Measurements from ENCODE around the gene SPINK2. TPM values are rescaled to one million over a fixed set of nuclear protein-coding genes. Genes with fewer than 3 reads are reported as not detected.

The SPINK2 gene
- total and polyA plus RNA-seq, 2 of the 13 experiments (the other 11 are each of a cell fraction or from before 2014, with no cell fraction given), result not detected

GRCh38 chr4:56788081-56788480 lies 33.4 kb downstream of the SPINK2 start:
- no peaks in the 10 kb centered on the region for H3K9me3 ChIP-seq (ENCODE audit: low read length)
- no peak overlapping the region for H3K4me2 ChIP-seq (ENCODE audit: low read depth, low read length)
- H3K79me2 ChIP-seq (ENCODE audit: insufficient read depth, low read length), result no peaks in the 10 kb centered on the region
- TF ChIP-seq ZNF501 (CRISPR knock-in tag; IDR thresholded peaks at IDR 0.05), result no peak
- TF ChIP-seq ZNF207 (IDR thresholded peaks at IDR 0.05; ENCODE audit: borderline replicate concordance), result no peak
- in situ Hi-C loops (cut with HindIII; ENCODE audit: extremely low pct_ligation_motif_present, low pct_unique_long_range_greater_than_20kb) (no loop called here), intact Hi-C loops (cut with micrococcal nuclease; ENCODE audit: unreplicated experiment) (no loop called here)
- H4K20me1 ChIP-seq (ENCODE audit: insufficient read depth, low read length), result no peaks in the 10 kb centered on the region
- peaks cover 0 to 5% of the 10 kb centered on the region in 2 experiments; a peak in 2 of 5 replicates for H3K27me3 ChIP-seq (ENCODE audit: control insufficient read depth in 1 of 2, insufficient read depth in 2 of 2, low read length in 2 of 2)
- 34% methylated on average over 7 of the region's 7 CpGs for WGBS (ENCODE audit: low lambda C conversion rate)
- H2AFZ ChIP-seq (ENCODE audit: low read length), result no peak overlapping the region
- H3K9ac ChIP-seq (ENCODE audit: insufficient read depth, low read depth, low read length), result no peak overlapping the region
- no peak for FAIRE-seq
- H3K4me1 ChIP-seq (ENCODE audit: insufficient read depth, low read length), result no peaks in the 10 kb centered on the region
- CTCF ChIA-PET (ENCODE audit: low intra/inter-chr PET ratio, low total read pairs), result no interaction called here
- H3K36me3 ChIP-seq (replicated peaks in 1 of 2; ENCODE audit: control insufficient read depth in 1 of 2, insufficient read depth in 2 of 2, low read length in 2 of 2), result no peaks in the 10 kb centered on the region
- BruUV-seq (replicated peaks), result no TSS peak
- H3K4me3 ChIP-seq (replicated peaks in 1 of 3; ENCODE audit: insufficient read depth in 1 of 3, low read depth in 2 of 3, low read length in 3 of 3), result no peak overlapping the region
- no peak overlapping the region for H3K27ac ChIP-seq (ENCODE audit: extremely low read length, insufficient read depth, low read length)
- no peak for DNase-seq (ENCODE audit: low spot score)
- ATAC-seq, result no peak
- POLR2A ChIA-PET, result no interaction called here

GRCh38 chr4:56787380-56787779 lies 34.1 kb downstream of the SPINK2 start:
- FAIRE-seq (no peak), DNase-seq (ENCODE audit: low spot score) (no peak)
- in situ Hi-C loops (cut with HindIII; ENCODE audit: extremely low pct_ligation_motif_present, low pct_unique_long_range_greater_than_20kb), result no loop called here

More at GRCh38 chr4:56787380-56787779, 34.1 kb downstream of the SPINK2 start:
- 26% methylated on average over 6 of the region's 6 CpGs for WGBS (ENCODE audit: low lambda C conversion rate)
- ChIA-PET POLR2A (no interaction called here), CTCF (ENCODE audit: low intra/inter-chr PET ratio, low total read pairs) (no interaction called here)
- H3K79me2 ChIP-seq (ENCODE audit: insufficient read depth, low read length), result no peaks in the 10 kb centered on the region
- ATAC-seq, result peak; percentile 45; the same call in 2 of the 3 replicates
- H3K4me1 ChIP-seq (ENCODE audit: insufficient read depth, low read length), result peaks cover 5% of the 10 kb centered on the region
- TF ChIP-seq TEAD2 (CRISPR knock-in tag; IDR thresholded peaks at IDR 0.05) (no peak), PRPF4 (IDR thresholded peaks at IDR 0.05; ENCODE audit: low read depth, low read length, poor library complexity, severe bottlenecking) (no peak), ZNF282 (IDR thresholded peaks at IDR 0.05; ENCODE audit: partially characterized antibody) (no peak), ARHGAP35 (CRISPR knock-in tag; IDR thresholded peaks at IDR 0.05; ENCODE audit: borderline replicate concordance) (no peak), E2F1 (CRISPR knock-in tag; IDR thresholded peaks at IDR 0.05) (no peak)
- H3K27ac ChIP-seq (ENCODE audit: extremely low read length, insufficient read depth, low read length), result no peak overlapping the region
- no TSS peak for BruUV-seq (replicated peaks)
- H2AFZ ChIP-seq (ENCODE audit: low read length), result no peak overlapping the region
- peaks cover 0 to 5% of the 10 kb centered on the region in 2 experiments; a peak in 2 of 5 replicates for H3K27me3 ChIP-seq (ENCODE audit: control insufficient read depth in 1 of 2, insufficient read depth in 2 of 2, low read length in 2 of 2)
- intact Hi-C loops (cut with micrococcal nuclease; ENCODE audit: unreplicated experiment), result no loop called here
- H4K20me1 ChIP-seq (ENCODE audit: insufficient read depth, low read length), result no peaks in the 10 kb centered on the region
- no peak overlapping the region for H3K9ac ChIP-seq (ENCODE audit: insufficient read depth, low read depth, low read length)
- no peak overlapping the region for H3K4me3 ChIP-seq (replicated peaks in 1 of 3; ENCODE audit: insufficient read depth in 1 of 3, low read depth in 2 of 3, low read length in 3 of 3)
- no peak overlapping the region for H3K4me2 ChIP-seq (ENCODE audit: low read depth, low read length)
- no peaks in the 10 kb centered on the region for H3K36me3 ChIP-seq (replicated peaks in 1 of 2; ENCODE audit: control insufficient read depth in 1 of 2, insufficient read depth in 2 of 2, low read length in 2 of 2)
- no peaks in the 10 kb centered on the region for H3K9me3 ChIP-seq (ENCODE audit: low read length)
